ENCODE results near the gene EIF4EBP2.

The EIF4EBP2 gene

GRCh38 chr10:70475661-70476060 is 71.7 kb downstream of the EIF4EBP2 start:
- Histone ChIP-seq H3K27ac (ENCODE audit: insufficient read depth, low read depth, low read length, poor library complexity, severe bottlenecking) (no peak overlapping the region), H3K36me3 (ENCODE audit: control insufficient read depth, insufficient read depth, low read length) (no peaks in the 10 kb centered on the region), H3K4me3 (ENCODE audit: insufficient read depth, low read depth, low read length) (no peak overlapping the region), H3K27me3 (ENCODE audit: control insufficient read depth, insufficient read depth, low read length, poor library complexity, severe bottlenecking) (peaks cover 37% of the 10 kb centered on the region), H3K4me1 (ENCODE audit: control insufficient read depth, insufficient read depth, low read length) (no peaks in the 10 kb centered on the region), H3K9me3 (ENCODE audit: control insufficient read depth, low read length) (no peaks in the 10 kb centered on the region)
- WGBS, 2 experiments, result 92 to 94% methylated on average over 8 of the region's 8 CpGs

GRCh38 chr10:70476249-70477035 is 72.5 kb downstream of the EIF4EBP2 start:
- H3K27me3 ChIP-seq (ENCODE audit: control insufficient read depth, insufficient read depth, low read length, poor library complexity, severe bottlenecking), result peaks cover 37% of the 10 kb centered on the region
- WGBS, 2 experiments, result 74 to 75% methylated on average over 7 of the region's 7 CpGs
- H3K4me1 ChIP-seq (ENCODE audit: control insufficient read depth, insufficient read depth, low read length), result no peaks in the 10 kb centered on the region
- no peaks in the 10 kb centered on the region for H3K36me3 ChIP-seq (ENCODE audit: control insufficient read depth, insufficient read depth, low read length)
- no peaks in the 10 kb centered on the region for H3K9me3 ChIP-seq (ENCODE audit: control insufficient read depth, low read length)
- no peak overlapping the region for H3K27ac ChIP-seq (ENCODE audit: insufficient read depth, low read depth, low read length, poor library complexity, severe bottlenecking)
- H3K4me3 ChIP-seq (ENCODE audit: insufficient read depth, low read depth, low read length), result no peak overlapping the region

- Histone ChIP-seq H3K36me3 (ENCODE audit: control insufficient read depth, insufficient read depth, low read length) (no peaks in the 10 kb centered on the region), H3K4me1 (ENCODE audit: control insufficient read depth, insufficient read depth, low read length) (no peaks in the 10 kb centered on the region), H3K4me3 (ENCODE audit: insufficient read depth, low read depth, low read length) (peak overlapping the region; percentile 69), H3K27me3 (ENCODE audit: control insufficient read depth, insufficient read depth, low read length, poor library complexity, severe bottlenecking) (peaks cover 37% of the 10 kb centered on the region), H3K9me3 (ENCODE audit: control insufficient read depth, low read length) (no peaks in the 10 kb centered on the region), H3K27ac (ENCODE audit: insufficient read depth, low read depth, low read length, poor library complexity, severe bottlenecking) (no peak overlapping the region)
- WGBS, 2 experiments, result 10 to 11% methylated on average over 27 of the region's 27 CpGs
Measured at GRCh38 chr10:70477661-70478162, 73.8 kb downstream of the EIF4EBP2 start.
